ENCODE measurements around the gene EBF4.

Gene EBF4

DNA sequence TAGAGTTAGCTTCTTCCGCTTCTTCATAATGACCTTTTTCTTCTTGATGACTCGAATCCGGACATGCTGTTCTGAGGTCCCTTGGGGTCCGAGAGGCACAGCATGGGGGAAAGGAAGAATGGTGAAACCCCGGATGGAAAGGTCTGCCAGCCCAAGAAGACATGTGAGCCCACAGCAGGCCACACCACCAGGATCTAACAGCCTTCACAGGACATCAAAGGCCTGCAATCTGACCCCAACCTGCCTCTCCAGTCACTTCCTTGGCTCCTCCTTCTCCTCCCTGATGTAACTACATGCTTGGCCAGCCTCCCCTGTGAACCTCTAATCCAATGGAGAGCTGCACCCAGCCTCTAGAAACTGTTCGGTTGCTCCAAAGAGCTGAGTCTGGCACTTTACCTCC lies 106.2 kb downstream of the EBF4 start:
- Histone ChIP-seq H3K27me3 (peaks cover 55% of the 10 kb centered on the region), H3K36me3 (no peaks in the 10 kb centered on the region), H3K9me3 (no peaks in the 10 kb centered on the region), H3K4me3 (ENCODE audit: low read depth in 1 of 2, low read length in 1 of 2) (no peak overlapping the region), H3K27ac (no peak overlapping the region), H3K4me1 (ENCODE audit: control insufficient read depth in 1 of 2, insufficient read depth in 1 of 2, low read depth in 1 of 2, low read length in 1 of 2) (peaks cover 19 to 25% of the 10 kb centered on the region in 2 experiments)
- TF ChIP-seq, protein P1, sequence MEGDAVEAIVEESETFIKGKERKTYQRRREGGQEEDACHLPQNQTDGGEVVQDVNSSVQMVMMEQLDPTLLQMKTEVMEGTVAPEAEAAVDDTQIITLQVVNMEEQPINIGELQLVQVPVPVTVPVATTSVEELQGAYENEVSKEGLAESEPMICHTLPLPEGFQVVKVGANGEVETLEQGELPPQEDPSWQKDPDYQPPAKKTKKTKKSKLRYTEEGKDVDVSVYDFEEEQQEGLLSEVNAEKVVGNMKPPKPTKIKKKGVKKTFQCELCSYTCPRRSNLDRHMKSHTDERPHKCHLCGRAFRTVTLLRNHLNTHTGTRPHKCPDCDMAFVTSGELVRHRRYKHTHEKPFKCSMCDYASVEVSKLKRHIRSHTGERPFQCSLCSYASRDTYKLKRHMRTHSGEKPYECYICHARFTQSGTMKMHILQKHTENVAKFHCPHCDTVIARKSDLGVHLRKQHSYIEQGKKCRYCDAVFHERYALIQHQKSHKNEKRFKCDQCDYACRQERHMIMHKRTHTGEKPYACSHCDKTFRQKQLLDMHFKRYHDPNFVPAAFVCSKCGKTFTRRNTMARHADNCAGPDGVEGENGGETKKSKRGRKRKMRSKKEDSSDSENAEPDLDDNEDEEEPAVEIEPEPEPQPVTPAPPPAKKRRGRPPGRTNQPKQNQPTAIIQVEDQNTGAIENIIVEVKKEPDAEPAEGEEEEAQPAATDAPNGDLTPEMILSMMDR (IDR thresholded peaks at IDR 0.05): no peak

DNA sequence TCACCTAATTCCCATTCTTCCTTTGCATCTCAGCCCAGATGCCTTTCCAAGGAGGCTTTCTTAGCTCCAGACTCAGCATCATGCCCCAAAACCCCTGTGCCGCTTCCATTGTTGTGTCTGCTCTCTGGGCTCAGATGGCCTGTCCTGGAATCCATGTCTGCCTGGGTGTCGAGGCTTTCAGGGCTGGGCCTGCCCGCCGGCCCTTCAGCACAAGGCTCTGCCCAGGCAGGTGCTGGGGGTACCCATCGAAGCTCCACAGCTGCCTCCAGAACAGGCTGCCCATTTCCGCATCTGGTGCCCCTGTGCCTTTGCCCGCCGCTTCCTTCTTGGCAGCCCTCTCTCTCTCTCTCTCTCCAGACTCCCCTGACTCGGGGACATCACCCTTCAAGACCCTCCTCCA lies 106.7 kb downstream of the EBF4 start:
- H3K27ac ChIP-seq: no peak overlapping the region
- H3K4me1 ChIP-seq (ENCODE audit: control insufficient read depth in 1 of 2, insufficient read depth in 1 of 2, low read depth in 1 of 2, low read length in 1 of 2): peaks cover 19 to 25% of the 10 kb centered on the region in 2 experiments
- TF ChIP-seq, protein P1 (IDR thresholded peaks at IDR 0.05): no peak
- H3K4me3 ChIP-seq (ENCODE audit: low read depth in 1 of 2, low read length in 1 of 2): peak overlapping the region in 1 of 2 experiments; percentile 43
- peaks cover 60% of the 10 kb centered on the region for H3K27me3 ChIP-seq
- H3K36me3 ChIP-seq: no peaks in the 10 kb centered on the region
- H3K9me3 ChIP-seq: no peaks in the 10 kb centered on the region

DNA sequence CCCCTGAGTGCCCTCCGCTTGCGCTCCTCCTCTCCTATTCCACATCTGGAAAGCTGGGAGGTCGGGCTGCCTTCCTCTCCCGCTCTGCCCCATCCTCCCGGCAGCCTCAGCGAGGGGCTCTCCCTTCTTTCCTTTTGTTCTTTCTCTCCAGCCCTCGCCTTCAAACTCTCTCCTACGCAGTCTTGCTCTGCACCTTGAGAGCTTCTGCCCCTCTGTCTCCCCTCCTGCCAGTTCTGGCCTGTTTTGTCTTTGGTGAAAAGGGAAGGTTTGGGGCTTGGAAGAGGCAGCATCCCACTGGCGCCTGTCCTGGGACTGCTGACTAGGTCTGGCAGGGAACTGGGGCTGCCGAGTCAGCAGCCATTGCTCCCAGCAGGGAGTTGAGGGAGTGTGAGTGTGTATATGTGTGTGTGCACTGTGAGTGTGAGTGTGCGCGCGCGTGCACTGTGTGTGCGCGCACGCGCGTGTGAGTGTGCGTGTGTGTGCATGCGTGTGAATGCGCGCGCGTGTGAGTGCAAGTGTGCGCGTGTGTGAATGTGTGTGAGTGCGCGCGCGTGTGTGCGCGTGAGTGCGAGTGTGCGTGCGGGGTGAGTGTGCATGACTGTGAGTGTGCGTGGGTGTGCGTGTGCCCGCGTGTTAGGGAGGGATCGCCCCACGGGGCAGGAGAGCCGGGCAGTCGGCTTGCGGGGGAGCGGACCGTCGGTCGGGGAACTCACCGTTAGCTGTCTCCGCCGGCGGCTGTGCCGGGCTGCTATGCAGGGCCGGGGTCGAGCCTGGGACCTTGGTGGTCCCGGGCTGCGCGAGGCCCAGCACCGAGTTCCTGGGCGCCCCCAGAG lies 107.3 kb downstream of the EBF4 start:
- TF ChIP-seq, protein P1 (IDR thresholded peaks at IDR 0.05): no peak
- H3K4me3 ChIP-seq (ENCODE audit: low read depth in 1 of 2, low read length in 1 of 2): peak overlapping the region; percentile 30 to 43
- H3K27ac ChIP-seq: no peak overlapping the region
- peaks cover 66% of the 10 kb centered on the region for H3K27me3 ChIP-seq
- H3K4me1 ChIP-seq (ENCODE audit: control insufficient read depth in 1 of 2, insufficient read depth in 1 of 2, low read depth in 1 of 2, low read length in 1 of 2): peaks cover 19 to 25% of the 10 kb centered on the region in 2 experiments
- no peaks in the 10 kb centered on the region for H3K9me3 ChIP-seq
- H3K36me3 ChIP-seq: no peaks in the 10 kb centered on the region

DNA sequence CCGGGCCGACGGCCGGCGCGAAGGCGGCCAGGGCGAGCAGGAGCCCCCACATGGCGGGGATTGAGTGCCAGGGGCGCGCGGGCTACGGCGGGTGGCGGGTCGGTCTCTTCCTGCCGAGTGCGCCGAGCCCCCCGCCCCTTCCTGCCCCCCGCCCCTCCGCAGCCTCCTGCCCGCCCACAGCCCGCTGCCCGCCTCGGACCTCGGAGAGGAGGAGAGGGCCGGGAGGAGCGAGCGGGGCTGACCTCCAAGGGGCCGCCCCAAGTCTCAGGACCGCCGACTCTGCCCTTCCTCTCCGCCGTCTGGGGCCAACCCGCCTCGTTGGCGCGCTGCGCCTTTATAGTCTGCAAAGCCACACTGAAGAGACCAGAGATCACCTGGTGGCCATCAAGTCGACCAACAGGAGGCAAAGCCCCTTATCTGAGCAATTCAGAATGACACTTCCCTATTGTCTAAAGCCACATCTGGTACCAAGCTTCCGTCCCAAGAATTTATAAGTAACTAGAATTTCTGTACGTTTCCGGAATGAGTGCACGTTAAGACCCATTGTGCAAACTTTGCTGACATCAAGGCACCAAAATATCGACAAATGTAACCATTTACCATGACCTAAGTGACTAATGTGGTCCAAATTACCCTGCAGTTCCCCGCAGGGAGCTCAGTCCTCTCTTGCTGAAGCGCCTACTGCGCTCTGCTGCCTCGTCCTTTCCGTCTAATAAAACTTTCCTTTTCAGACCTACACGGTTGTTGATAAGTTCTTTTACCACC lies 108.1 kb downstream of the EBF4 start, which contains the start of gene CPXM1:
Gene CPXM1, minus strand, starts transcription at position 107 of the 765 bp plus-strand sequence. Its CDS starts 55 bp downstream, at position 52.
- peaks cover 19 to 25% of the 10 kb centered on the region in 2 experiments for H3K4me1 ChIP-seq (ENCODE audit: control insufficient read depth in 1 of 2, insufficient read depth in 1 of 2, low read depth in 1 of 2, low read length in 1 of 2)
- no peaks in the 10 kb centered on the region for H3K36me3 ChIP-seq
- peaks cover 74% of the 10 kb centered on the region for H3K27me3 ChIP-seq
- TF ChIP-seq, protein P1 (IDR thresholded peaks at IDR 0.05): no peak
- peak within 1 kb of the TSS; percentile 30 to 43 for H3K4me3 ChIP-seq (ENCODE audit: low read depth in 1 of 2, low read length in 1 of 2)
- H3K9me3 ChIP-seq: no peaks in the 10 kb centered on the region
- no peak within 1 kb of the TSS for H3K27ac ChIP-seq

DNA sequence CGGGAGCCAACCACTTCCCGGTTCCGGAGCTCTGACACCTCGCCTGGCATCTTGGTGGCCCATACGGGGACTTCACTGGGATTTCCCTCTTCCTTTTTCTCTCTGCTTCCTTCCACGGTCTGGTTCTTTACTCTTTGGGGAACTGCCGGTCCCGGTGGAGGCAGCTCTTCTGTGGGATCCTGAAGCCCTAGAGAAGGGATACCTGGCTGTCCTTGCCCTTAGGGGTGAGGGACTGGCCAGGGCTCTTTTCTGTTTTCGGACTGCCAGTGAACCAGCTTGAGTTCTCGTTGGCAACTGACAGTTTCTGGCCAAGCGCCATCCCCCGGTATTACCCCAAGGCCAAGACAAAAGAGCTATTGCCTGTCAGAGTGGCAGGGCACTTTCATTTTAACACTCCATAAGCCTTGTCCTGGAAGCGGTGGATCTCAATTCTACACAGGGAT lies 108.7 kb downstream of the EBF4 start:
- Histone ChIP-seq H3K4me3 (ENCODE audit: low read depth in 1 of 2, low read length in 1 of 2) (no peak overlapping the region), H3K27me3 (peaks cover 80% of the 10 kb centered on the region), H3K36me3 (no peaks in the 10 kb centered on the region), H3K4me1 (ENCODE audit: control insufficient read depth in 1 of 2, insufficient read depth in 1 of 2, low read depth in 1 of 2, low read length in 1 of 2) (peaks cover 19 to 25% of the 10 kb centered on the region in 2 experiments), H3K9me3 (no peaks in the 10 kb centered on the region), H3K27ac (no peak overlapping the region)
- TF ChIP-seq, protein P1 (IDR thresholded peaks at IDR 0.05): no peak
